Cortex of kidney (tissue), 1 donor: Measurements from ENCODE around the gene NOMO2.
"Not testable (repeated sequence)": the region's sequence is repeated elsewhere in the genome, so short reads cannot be mapped to it uniquely, and the experiment has no call there.

Experiments
- DNase-seq: peaks from one replicate; lab custom pipeline; 2025; lab: John Stamatoyannopoulos, UW

NOMO2 gene, protein sequence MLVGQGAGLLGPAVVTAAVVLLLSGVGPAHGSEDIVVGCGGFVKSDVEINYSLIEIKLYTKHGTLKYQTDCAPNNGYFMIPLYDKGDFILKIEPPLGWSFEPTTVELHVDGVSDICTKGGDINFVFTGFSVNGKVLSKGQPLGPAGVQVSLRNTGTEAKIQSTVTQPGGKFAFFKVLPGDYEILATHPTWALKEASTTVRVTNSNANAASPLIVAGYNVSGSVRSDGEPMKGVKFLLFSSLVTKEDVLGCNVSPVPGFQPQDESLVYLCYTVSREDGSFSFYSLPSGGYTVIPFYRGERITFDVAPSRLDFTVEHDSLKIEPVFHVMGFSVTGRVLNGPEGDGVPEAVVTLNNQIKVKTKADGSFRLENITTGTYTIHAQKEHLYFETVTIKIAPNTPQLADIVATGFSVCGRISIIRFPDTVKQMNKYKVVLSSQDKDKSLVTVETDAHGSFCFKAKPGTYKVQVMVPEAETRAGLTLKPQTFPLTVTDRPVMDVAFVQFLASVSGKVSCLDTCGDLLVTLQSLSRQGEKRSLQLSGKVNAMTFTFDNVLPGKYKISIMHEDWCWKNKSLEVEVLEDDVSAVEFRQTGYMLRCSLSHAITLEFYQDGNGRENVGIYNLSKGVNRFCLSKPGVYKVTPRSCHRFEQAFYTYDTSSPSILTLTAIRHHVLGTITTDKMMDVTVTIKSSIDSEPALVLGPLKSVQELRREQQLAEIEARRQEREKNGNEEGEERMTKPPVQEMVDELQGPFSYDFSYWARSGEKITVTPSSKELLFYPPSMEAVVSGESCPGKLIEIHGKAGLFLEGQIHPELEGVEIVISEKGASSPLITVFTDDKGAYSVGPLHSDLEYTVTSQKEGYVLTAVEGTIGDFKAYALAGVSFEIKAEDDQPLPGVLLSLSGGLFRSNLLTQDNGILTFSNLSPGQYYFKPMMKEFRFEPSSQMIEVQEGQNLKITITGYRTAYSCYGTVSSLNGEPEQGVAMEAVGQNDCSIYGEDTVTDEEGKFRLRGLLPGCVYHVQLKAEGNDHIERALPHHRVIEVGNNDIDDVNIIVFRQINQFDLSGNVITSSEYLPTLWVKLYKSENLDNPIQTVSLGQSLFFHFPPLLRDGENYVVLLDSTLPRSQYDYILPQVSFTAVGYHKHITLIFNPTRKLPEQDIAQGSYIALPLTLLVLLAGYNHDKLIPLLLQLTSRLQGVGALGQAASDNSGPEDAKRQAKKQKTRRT

DNA sequence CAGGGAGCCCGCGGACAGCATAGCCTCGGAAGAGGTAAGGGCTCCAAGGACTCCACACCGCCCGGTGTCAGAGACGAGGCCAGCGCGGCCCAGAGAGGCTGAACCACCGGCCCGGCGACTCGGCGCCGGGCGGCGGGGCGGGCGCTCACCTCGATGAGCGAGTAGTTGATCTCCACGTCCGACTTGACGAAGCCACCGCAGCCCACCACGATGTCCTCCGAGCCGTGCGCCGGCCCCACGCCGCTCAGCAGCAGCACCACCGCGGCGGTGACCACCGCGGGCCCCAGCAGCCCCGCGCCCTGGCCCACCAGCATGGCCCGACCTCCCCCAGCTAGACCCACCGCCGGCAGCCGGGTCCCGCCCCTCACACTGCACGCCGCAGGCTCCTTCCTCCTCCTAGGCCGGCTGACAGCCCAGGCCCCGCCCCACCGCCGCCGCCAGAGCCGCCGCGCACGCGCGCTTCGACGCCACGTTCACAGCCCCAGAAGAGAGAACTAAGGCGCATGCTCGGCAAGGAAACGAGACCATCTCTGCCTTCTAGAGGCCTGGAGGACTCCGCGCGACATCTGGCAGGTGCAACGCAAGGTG is at the start of gene NOMO2:
NOMO2 (minus strand) TSS at position 371 of the 588 bp plus-strand sequence; CDS start at position 314, 57 bp downstream.
- DNase-seq, result not testable (repeated sequence)

DNA sequence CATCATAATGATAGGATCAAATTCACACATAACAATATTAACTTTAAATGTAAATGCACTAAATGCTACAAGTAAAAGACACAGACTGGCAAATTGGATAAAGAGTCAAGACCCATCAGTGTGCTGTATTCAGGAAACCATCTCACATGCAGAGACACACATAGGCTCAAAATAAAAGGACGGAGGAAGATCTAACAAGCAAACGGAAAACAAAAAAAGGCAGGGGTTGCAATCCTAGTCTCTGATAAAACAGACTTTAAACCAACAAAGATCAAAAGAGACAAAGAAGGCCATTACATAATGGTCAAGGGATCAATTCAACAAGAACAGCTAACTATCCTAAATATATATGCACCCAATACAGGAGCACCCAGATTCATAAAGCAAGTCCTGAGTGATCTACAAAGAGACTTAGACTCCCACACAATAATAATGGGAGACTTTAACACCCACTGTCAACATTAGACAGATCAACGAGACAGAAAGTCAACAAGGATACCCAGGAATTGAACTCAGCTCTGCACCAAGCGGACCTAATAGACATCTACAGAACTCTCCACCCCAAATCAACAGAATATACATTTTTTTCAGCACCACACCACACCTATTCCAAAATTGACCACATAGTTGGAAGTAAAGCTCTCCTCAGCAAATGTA is 48.4 kb upstream of the NOMO2 start:
- not testable (repeated sequence) for DNase-seq

DNA sequence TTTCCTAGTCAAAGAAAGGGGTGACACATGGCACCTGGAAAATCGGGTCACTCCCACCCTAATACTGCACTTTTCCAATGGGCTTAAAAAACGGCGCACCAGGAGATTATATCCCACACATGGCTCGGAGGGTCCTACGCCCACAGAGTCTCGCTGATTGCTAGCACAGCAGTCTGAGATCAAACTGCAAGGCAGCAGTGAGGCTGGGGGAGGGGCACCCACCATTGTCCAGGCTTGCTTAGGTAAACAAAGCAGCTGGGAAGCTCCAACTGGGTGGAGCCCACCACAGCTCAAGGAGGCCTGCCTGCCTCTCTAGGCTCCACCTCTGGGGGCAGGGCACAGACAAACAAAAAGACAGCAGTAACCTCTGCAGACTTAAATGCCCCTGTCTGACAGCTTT is 46.4 kb upstream of the NOMO2 start:
- DNase-seq, result not testable (repeated sequence)

DNA sequence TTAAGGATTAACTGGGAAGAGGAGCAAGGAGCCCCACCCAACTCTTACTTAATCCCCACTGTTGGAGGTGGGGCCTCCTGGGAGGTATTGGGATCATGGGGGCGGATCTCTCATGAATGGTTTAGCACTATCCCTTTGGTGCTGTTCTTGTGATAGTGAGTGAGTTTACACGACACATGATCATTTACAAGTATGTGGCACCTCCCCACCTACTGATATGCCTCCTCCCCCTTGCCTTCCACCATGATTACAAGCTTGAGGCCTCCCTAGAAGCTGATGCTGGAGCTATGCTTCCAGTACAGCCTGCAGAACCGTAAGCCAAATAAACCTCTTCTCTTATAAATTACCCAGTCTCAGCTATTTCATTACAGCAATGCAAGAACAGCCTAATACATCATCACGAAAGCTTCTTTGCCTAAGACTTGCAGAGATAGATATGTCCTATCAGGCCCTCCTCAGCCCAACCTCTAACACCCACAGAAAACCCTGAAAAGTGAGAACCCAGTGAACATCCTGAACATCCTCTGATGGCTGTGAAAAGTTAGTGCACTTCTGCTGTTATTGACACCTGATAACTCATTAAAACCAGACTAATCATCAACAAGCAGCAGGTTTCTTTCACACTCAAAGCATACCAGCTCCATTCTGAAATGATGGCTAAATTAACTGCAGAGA is 41.8 kb upstream of the NOMO2 start:
- DNase-seq, result not testable (repeated sequence)

DNA sequence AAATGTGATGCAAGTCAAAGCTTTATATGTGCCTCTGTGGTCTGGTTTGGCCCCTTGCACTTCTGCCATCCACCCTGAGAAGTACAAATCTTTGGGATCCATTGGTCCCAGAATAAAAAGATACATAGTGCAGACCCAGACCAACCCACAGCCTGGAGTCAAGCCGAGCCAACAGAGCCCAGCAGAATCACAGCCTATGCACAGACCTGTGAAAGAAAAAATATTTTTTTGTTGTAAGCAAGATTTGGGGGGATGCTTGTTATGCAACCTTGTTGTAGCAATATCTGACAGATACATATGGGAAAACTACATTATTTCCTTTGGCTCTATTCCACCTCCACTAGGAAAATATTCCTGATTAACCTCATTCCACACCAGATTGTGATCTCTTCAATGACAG is 36.7 kb upstream of the NOMO2 start:
- DNase-seq, result not testable (repeated sequence)

DNA sequence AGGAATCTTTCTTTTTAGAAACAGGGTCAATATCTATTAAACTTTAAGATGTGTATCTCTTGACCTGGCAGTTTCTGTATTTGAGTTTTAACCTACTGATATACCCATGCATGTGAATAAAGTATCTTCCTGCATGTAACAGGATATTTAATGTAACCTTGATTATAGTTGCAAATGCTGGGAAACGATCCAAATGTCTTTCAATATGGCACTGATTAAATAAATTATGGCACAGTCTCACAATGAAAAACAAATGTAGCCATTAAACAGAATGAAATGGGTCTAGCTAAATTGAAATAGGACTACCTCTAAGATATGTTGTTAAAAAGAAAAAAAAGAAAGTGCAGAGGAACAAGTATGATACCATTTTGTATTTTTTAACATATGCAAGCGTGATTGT is 35.8 kb upstream of the NOMO2 start:
- DNase-seq, result not testable (repeated sequence)

DNA sequence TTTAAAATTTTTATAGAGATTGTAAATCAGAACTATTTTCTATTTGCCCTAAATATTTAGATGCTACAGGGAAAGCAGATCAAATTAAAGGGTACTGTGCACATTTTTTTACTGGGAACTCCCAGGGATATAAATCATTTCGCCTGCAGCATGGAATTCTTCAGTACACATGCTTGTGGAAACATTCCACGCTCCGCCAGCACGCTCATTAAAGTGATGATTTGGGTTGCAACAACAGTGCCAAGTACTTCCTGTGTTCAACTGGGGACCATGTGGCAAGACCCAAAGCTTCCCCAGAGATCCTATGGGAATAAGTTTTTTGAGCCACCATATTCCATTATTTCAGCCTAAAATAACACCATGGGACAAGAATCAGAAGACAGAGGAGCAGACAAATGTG is 35.4 kb upstream of the NOMO2 start:
- DNase-seq, result not testable (repeated sequence)

DNA sequence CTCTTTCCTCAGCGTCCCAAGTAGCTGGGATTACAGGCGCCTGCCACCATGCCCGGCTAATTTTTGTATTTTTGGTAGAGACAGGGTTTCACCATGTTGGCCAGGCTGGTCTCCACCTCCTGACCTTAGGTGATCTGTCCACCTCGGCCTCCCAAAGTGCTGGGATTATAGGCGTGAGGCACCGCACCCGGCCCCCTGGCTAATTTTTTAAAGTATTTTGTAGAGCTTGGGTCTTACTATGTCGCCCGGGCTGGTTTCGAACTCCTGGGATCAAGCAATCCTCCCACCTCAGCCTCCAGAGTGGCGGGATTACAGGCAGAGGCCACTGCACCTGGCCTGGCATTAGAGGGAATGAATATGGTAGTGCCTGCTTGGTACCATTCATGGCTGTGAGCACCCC is 33.9 kb upstream of the NOMO2 start:
- not testable (repeated sequence) for DNase-seq

DNA sequence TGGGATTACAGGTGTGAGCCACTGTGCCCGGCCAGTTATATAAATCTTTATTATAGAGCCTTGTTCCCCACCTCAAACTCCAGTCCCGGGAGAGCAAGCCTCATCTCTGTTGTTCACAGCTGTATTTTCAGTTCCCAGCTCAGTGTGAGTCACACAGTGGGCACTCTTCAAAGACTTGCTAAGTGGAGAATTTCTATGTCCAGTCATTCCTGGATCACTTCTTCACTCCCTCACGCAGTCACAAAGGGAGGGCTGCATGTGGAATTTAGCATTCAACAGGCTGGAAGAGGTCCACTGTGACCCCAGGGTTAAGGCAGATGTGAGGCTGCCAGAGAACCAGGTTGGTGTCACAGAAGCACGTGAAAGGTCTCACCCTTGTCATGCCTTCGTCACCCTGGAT is 33.0 kb upstream of the NOMO2 start:
- not testable (repeated sequence) for DNase-seq

DNA sequence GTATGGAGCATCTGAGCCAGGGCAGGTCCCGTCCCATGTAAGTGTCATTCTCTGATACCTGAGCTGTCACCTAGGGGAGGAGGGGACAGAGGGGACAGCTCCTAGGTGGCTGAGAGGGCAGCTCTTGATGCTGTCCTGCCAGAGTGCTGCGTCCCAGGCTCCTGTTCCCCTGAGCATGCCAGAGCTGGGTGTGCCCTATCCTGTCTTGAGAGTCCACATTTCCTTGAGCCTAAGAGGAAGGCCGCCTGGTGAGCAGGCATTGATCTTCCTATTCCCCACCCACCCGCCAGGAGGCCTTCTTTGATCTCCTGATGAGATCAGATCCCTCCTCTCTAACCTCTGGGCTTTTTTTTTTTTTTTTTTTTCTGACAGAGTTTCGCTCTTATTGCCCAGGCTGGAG is 32.0 kb upstream of the NOMO2 start:
- not testable (repeated sequence) for DNase-seq

DNA sequence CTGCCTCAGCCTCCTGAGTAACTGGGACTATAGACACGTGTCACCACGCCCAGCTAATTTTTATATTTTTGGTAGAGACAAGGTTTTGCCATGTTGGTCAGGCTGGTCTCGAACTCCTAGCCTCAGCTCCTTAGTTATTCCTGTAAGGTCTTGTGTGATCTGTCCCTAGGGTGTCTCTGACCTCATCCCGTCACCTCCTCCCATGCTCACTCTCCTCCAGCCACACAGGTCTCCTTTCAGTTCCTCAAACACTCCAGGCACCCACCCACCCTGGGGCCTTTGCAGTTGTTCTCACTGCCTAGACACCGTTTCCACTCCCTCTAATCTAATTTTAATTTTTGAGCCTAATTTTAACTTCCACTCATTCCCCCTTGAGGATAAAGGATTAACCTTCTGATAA is 31.1 kb upstream of the NOMO2 start:
- not testable (repeated sequence) for DNase-seq

DNA sequence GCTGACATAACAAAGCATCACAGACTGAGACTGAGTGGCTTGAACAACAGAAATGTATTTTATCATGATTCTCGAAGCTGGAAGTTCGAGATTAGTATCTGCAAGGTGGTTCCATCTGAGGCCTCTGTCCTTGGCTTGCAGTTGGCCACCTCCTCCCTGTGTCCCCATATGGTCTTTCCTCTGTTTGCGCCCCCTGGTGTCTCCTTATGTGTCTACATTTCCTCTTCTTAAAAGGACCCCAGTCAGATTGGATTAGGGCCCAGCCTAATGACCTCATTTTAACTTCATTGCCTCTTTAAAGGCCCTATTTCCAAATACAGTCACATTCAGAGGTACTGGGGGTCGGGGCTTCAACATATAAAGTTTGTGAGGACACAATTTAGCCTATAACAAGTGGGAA is 30.0 kb upstream of the NOMO2 start:
- not testable (repeated sequence) for DNase-seq

DNA sequence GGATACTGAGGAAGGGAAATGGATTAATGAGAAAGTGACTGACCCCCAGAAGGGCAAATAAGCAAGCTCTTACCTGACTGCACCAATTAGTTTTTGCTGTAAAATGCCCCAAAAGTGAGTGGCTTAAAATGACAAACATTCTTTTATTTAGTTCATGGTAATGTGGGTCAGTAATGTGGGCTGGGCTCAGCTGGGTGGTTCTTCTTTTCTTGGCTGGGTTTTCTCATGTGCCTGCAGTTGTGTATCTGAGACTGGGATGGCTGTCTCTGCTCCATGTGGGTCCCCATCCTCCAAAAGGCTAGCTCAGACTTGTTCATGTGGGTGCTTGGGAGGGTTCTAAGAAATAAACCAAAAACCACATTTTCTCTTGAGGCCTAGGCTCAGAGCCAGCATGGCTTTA is 29.5 kb upstream of the NOMO2 start:
- DNase-seq, result not testable (repeated sequence)

DNA sequence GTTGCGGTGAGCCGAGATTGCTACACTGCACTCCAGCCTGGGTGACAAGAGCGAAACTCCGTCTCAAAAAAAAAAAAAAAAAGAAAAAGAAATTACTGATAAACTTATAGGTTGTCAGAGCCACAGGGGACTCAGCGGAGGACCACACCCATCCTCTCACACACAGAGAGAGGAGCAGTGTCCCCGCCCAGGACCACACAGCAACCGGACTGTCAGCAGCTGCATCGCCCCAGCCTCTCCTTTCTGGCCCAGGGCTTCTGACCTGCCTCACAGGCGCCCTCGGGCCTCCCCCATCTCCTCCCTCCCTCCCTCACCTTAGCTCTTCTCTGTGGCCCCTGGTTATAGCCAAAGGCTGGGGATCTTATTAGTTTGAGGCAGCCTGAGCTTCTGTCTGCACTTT is 27.9 kb upstream of the NOMO2 start:
- DNase-seq, result not testable (repeated sequence)

DNA sequence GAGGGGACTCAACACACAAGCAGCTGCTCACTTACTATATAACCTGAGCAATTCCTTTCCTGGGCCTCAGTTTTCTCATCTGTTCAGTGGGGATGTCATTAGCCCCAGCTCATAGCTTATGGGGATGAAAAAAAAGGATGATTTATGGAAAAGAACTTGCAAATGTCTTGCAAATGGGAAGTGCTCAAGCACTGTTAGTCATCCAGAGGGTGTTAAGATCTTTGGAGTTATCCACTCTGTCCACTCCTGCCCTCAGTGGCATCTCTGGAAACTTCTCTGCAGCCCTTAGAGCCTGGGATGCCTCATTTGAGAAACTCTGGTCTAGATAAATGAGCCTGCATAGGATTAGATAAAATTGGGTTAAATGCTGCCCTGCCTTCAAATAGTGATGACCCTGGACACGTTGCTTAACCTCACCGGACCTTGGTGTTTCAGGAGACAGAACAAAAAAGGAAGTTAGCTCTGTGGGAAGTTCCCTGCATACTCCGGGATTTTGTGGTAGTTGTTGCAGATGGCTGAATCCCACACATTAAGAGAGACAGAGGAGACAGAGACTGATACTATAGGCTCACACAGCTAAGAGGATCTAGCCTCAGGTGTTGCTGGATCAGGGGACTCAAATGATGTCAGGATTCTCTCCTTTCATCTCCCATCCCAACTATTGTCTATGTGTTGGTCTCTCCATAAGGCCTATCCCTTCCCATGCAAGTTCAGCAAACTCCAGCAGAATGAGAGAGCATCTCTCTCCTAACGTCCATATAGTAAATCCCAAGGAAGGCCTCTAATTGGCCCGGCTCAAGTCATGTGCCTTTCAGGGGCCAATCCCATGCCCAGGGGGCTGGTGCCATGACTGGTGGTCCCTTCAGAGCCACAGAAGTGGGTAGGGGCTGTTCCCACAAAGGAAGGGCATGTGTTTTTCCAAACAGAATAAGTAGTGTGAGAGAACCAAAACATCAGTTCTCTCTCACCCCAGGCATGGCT is 25.0 kb upstream of the NOMO2 start:
- not testable (repeated sequence) for DNase-seq

DNA sequence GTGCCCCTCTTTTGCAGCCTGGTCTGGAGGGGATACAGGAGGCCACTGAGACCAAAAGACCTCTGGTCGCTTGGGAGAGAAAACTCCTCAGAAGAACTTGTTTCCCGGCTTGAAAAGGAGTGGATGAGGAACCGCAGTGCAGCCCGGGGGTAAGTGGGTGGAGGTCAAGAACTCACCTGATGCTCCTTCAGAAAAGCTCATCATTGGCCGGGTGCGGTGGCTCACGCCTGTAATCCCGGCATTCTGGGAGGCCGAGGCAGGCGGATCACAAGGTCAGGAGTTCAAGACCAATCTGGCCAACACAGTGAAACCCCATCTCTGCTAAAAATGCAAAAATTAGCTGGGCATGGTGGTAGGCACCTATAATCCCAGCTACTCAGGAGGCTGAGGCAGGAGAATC is 23.9 kb upstream of the NOMO2 start:
- DNase-seq, result not testable (repeated sequence)

DNA sequence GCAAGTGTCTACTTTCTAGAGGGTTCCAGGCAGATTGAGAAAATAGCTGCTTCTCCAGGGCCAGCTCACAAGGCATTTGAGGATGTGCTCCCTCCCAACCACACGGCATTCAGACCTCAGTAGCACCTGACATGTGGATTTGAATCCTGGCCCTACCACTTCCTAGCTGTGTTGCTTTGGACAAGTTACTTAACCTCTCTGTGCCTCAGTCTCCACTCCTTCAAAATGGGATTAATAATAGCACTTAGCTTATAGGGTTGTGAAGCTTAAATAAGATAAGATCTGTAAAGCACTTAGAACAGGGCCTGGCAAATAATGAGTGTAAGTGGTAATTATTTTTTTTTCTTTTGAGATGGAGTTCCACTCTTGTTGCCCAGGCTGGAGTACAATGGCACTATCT is 21.0 kb upstream of the NOMO2 start:
- DNase-seq, result no peak

DNA sequence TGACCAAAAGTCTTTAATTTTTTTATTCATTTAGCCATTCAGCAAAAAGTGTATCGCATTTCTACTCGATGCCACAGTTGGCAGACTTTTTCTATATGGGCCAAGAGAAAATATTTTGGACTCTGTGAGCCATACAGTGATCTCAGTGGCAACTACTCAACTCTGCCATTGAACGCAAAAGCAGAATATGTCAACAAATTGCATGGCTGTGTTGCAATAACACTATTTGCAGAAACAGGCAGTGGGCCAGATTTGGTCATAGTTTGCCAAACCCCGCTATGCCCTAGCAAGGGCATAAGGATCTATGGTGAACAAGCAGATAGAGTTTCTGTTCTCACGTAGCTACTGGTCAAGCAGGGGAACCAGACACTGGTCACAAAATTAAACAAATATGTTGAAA is 18.5 kb upstream of the NOMO2 start:
- DNase-seq, result not testable (repeated sequence)

DNA sequence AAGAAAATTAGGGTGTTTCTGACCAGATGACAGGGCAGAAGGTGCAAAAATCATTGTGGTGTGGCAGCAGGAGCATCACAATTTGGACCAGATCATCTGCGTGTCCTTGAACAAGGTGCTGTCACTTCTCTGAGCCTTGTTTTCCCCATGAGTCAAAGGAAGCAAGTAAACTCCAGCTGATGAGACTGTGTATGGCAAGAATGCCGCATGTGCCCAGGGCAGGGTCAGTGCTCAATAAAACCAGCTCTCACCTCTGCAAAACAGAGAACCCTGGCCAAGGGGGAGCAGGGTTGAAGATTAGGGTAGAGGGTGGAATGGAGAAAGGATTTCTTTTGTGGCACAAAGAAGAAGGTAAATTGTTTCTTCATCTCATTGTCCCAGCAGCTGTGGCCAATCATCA is 17.4 kb upstream of the NOMO2 start:
- DNase-seq, result not testable (repeated sequence)
